Activated CD4-positive, alpha-beta memory T cell treated with anti-CD3 and anti-CD28 coated beads for 36 hours (primary cell): Measurements from ENCODE around the gene ZNF140. TPM values are rescaled to one million over a fixed set of nuclear protein-coding genes. Genes with fewer than 3 reads are reported as not detected.

Experiments used
- CTCF ChIA-PET: fragments of 350-600 bp; sonication (Branson Sonifier 250); formaldehyde crosslinking; loops from one replicate; lab custom pipeline; 2021; ENCODE audit warnings: antibody characterized with exemption, inconsistent platforms; lab: Charles Lee
- POLR2A ChIA-PET: fragments of 350-600 bp; sonication (Branson Sonifier 250); formaldehyde crosslinking; loops from one replicate; lab custom pipeline; 2021; ENCODE audit warnings: antibody characterized with exemption; lab: Charles Lee
- DNase-seq: peaks from one replicate; pipeline ENCODE4 v3.0.0-alpha.2; 2020
- H3K27ac Mint-ChIP-seq: one replicate; pipeline ENCODE4 v1.8.0; 2021; ENCODE audit warnings: mixed read lengths
- H3K27me3 Mint-ChIP-seq: one replicate; pipeline ENCODE4 v1.8.0; 2021; ENCODE audit warnings: mixed read lengths
- H3K36me3 Mint-ChIP-seq: one replicate; pipeline ENCODE4 v1.8.0; 2021; ENCODE audit warnings: mixed read lengths
- H3K4me1 Mint-ChIP-seq: one replicate; pipeline ENCODE4 v1.8.0; 2021; ENCODE audit warnings: low read depth, mixed read lengths
- H3K4me3 Mint-ChIP-seq: one replicate; pipeline ENCODE4 v1.8.0; 2021; ENCODE audit warnings: mild to moderate bottlenecking, mixed read lengths
- H3K9me3 Mint-ChIP-seq: one replicate; pipeline ENCODE4 v1.8.0; 2021; ENCODE audit warnings: mixed read lengths
- intact Hi-C: fragments of 100-400 bp; cut with micrococcal nuclease; formaldehyde crosslinking; loops from one replicate; pipeline ENCODE4 v1.15.1; 2023
- total RNA-seq, 2 experiments: library from RNA; stranded (reverse); gene quantifications; one replicate each; pipeline ENCODE4 v1.2.3, GENCODE V29; 2021

Gene ZNF140
- total RNA-seq, 2 experiments from 2014 or later, result 11.8 to 14.1 TPM

- DNase-seq, result no peak
- no peak overlapping the region for H3K27ac Mint-ChIP-seq
Observed at GRCh38 chr12:133135747-133136146, 55.0 kb downstream of the ZNF140 start.

DNA sequence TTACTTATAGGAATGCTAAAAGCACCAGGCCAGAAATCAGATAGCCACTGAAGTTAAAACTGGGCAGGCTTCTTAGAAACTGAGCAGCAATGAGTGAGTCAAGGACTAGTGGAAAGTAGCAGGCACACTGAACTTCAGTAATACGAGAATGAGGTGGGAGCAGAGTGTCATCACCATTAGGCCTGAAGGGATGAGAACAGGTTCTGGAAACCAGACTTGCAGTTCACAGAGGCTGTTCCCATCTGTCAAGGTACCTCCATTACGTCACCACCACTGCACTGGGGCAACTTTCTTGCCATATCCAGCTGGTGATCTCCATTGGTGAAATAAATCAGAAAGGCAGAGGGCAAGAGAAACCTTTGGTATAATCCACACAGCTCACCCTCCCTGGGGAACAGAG is 65.3 kb downstream of the ZNF140 start:
- Mint-ChIP-seq H3K4me3 (no peak overlapping the region), H3K4me1 (no peaks in the 10 kb centered on the region), H3K27me3 (no peaks in the 10 kb centered on the region), H3K36me3 (peaks cover 82% of the 10 kb centered on the region), H3K27ac (no peak overlapping the region), H3K9me3 (peaks cover 74% of the 10 kb centered on the region)
- ChIA-PET POLR2A (no interaction called here), CTCF (no interaction called here)
- intact Hi-C loops, result no loop called here
- DNase-seq, result no peak

More at GRCh38 chr12:133135747-133136146, 55.0 kb downstream of the ZNF140 start:
- peaks cover 9% of the 10 kb centered on the region for H3K4me1 Mint-ChIP-seq
- H3K36me3 Mint-ChIP-seq, result peaks cover 89% of the 10 kb centered on the region
- H3K27me3 Mint-ChIP-seq, result no peaks in the 10 kb centered on the region
- no peak overlapping the region for H3K4me3 Mint-ChIP-seq
- intact Hi-C loops, result no loop called here
- POLR2A ChIA-PET, result no interaction called here
- CTCF ChIA-PET, result no interaction called here
- peaks cover 80% of the 10 kb centered on the region for H3K9me3 Mint-ChIP-seq

DNA sequence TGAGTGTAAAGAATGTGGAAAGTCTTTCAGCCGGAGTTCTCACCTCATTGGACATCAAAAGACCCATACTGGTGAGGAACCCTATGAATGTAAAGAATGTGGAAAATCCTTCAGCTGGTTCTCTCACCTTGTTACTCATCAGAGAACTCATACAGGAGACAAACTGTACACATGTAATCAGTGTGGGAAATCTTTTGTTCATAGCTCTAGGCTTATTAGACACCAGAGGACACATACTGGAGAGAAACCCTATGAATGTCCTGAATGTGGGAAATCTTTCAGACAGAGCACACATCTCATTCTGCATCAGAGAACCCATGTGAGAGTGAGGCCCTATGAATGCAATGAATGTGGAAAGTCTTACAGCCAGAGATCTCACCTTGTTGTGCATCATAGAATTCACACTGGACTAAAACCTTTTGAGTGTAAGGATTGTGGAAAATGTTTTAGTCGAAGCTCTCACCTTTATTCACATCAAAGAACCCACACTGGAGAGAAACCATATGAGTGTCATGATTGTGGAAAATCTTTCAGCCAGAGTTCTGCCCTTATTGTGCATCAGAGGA is 75.5 kb downstream of the ZNF140 start:
- Mint-ChIP-seq H3K4me1 (no peaks in the 10 kb centered on the region), H3K27ac (no peak overlapping the region), H3K9me3 (peaks cover 88% of the 10 kb centered on the region), H3K4me3 (no peak overlapping the region), H3K27me3 (no peaks in the 10 kb centered on the region), H3K36me3 (peaks cover 81% of the 10 kb centered on the region)
- CTCF ChIA-PET, result no interaction called here
- intact Hi-C loops, result no loop called here
- no peak for DNase-seq
- POLR2A ChIA-PET, result no interaction called here

Other genes with a start within 250 kb of the ZNF140 start
- 10 to 100 TPM; 41.2 to 42.9 TPM for gene CHFR, start 193.3 kb upstream of the ZNF140 start, total RNA-seq
- gene ZNF605, start 124.6 kb upstream of the ZNF140 start, total RNA-seq, result 1 to 10 TPM; 4.6 to 5.3 TPM
- 10 to 100 TPM; 10.2 to 10.8 TPM for gene ZNF26, start 94.6 kb upstream of the ZNF140 start, total RNA-seq
- gene ZNF84, start 43.4 kb upstream of the ZNF140 start, total RNA-seq, result 10 to 100 TPM; 10.1 to 11.8 TPM
- gene ZNF891, start 49.4 kb downstream of the ZNF140 start, total RNA-seq, result 1 to 10 TPM; 1.1 to 1.2 TPM
- gene ZNF10, start 49.7 kb downstream of the ZNF140 start, total RNA-seq, result 1 to 10 TPM; 3.7 to 4.1 TPM
- gene ZNF268, start 100.6 kb downstream of the ZNF140 start, total RNA-seq, result 10 to 100 TPM in 1 of 2 experiments, 1 to 10 TPM in 1; 9.2 to 11.8 TPM
- not detected for gene ANHX, start 155.0 kb downstream of the ZNF140 start, total RNA-seq